Germinal center (tissue), 1 donor: ENCODE results near the gene CREB3L2.

Experiments used
- DNase-seq: peaks from one replicate; pipeline ENCODE4 v3.0.0; 2012; ENCODE audit warnings: mixed read lengths, low spot score

The CREB3L2 gene

GRCh38 chr7:137895301-137896221, 106.3 kb downstream of the CREB3L2 start:
- DNase-seq: no peak

- DNase-seq: no peak
These were observed 108.6 kb downstream of the CREB3L2 start for GRCh38 chr7:137893143-137893742.

GRCh38 chr7:137891016-137891655, 110.8 kb downstream of the CREB3L2 start:
- no peak for DNase-seq

- DNase-seq: no peak
These were observed 111.4 kb downstream of the CREB3L2 start for GRCh38 chr7:137890449-137890921.

GRCh38 chr7:137888241-137888640, 113.6 kb downstream of the CREB3L2 start:
- no peak for DNase-seq

GRCh38 chr7:137886746-137887145, 115.1 kb downstream of the CREB3L2 start:
- no peak for DNase-seq

- DNase-seq: no peak
These were observed 115.6 kb downstream of the CREB3L2 start for GRCh38 chr7:137886281-137886680.

- no peak for DNase-seq
These were observed 116.2 kb downstream of the CREB3L2 start for GRCh38 chr7:137885678-137886077.

GRCh38 chr7:137882806-137883205, 119.1 kb downstream of the CREB3L2 start:
- no peak for DNase-seq

- DNase-seq: no peak
These were observed 119.6 kb downstream of the CREB3L2 start for GRCh38 chr7:137882261-137882668.

GRCh38 chr7:137881607-137882260, 120.2 kb downstream of the CREB3L2 start:
- no peak for DNase-seq

- no peak for DNase-seq
These were observed 121.5 kb downstream of the CREB3L2 start for GRCh38 chr7:137880432-137880831.

GRCh38 chr7:137879357-137880158, 122.3 kb downstream of the CREB3L2 start:
- DNase-seq: no peak

GRCh38 chr7:137878333-137878961, 123.4 kb downstream of the CREB3L2 start:
- DNase-seq: no peak

- DNase-seq: no peak
These were observed 124.7 kb downstream of the CREB3L2 start for GRCh38 chr7:137877027-137877675.

GRCh38 chr7:137875746-137876145, 126.1 kb downstream of the CREB3L2 start:
- DNase-seq: no peak

GRCh38 chr7:137873979-137874777, 127.7 kb downstream of the CREB3L2 start:
- no peak for DNase-seq

GRCh38 chr7:137873524-137873923, 128.4 kb downstream of the CREB3L2 start:
- DNase-seq: no peak

GRCh38 chr7:137871170-137871915, 130.5 kb downstream of the CREB3L2 start:
- no peak for DNase-seq
